ENCODE results near the gene SDCCAG8. TPM values are rescaled to one million over a fixed set of nuclear protein-coding genes. Genes with fewer than 3 reads are reported as not detected.

SDCCAG8 gene
- total and polyA plus RNA-seq, 4 donors, result 25.4 to 96.7 (median 48.2) TPM

GRCh38 chr1:243503155-243503554, 247.3 kb downstream of the SDCCAG8 start:
- ATAC-seq (ENCODE audit: insufficient read depth, low FRiP score) (no peak), DNase-seq (no peak)
- peaks cover 2 to 11% (median 3%) of the 10 kb centered on the region in 4 donors for H3K36me3 ChIP-seq (ENCODE audit: control insufficient read depth in 4 of 4, insufficient read depth in 4 of 4, low read length in 4 of 4)
- no peak overlapping the region for H3K27ac ChIP-seq (ENCODE audit: low read depth in 1 of 2, low read length in 1 of 2)
- WGBS, 2 donors, result 95 to 96% methylated on average over 8 of the region's 8 CpGs
- no peak overlapping the region for H3K4me3 ChIP-seq
- no peaks in the 10 kb centered on the region for H3K4me1 ChIP-seq (ENCODE audit: control insufficient read depth in 5 of 5, insufficient read depth in 5 of 5, low read length in 5 of 5)
- H3K9ac ChIP-seq (ENCODE audit: insufficient read depth in 1 of 2, low read length in 2 of 2), result no peak overlapping the region
- no peaks in the 10 kb centered on the region for H3K27me3 ChIP-seq (ENCODE audit: control insufficient read depth in 3 of 3, insufficient read depth in 3 of 3, low read length in 2 of 3)
- no peak for TF ChIP-seq CTCF (IDR thresholded peaks at IDR 0.05; ENCODE audit: control extremely low read depth, extremely low read depth)
- no peaks in the 10 kb centered on the region for H3K9me3 ChIP-seq (ENCODE audit: control insufficient read depth in 4 of 4, insufficient read depth in 3 of 4, low read length in 3 of 4)

GRCh38 chr1:243505986-243506689, 250.3 kb downstream of the SDCCAG8 start:
- no peak for TF ChIP-seq CTCF (IDR thresholded peaks at IDR 0.05; ENCODE audit: control extremely low read depth, extremely low read depth)
- ATAC-seq (ENCODE audit: insufficient read depth, low FRiP score), result no peak
- 72 to 85% methylated on average over 10 of the region's 10 CpGs for WGBS, 2 donors

GRCh38 chr1:243507001-243507671, 251.3 kb downstream of the SDCCAG8 start:
- Histone ChIP-seq H3K4me3 (no peak overlapping the region), H3K9me3 (ENCODE audit: control insufficient read depth in 4 of 4, insufficient read depth in 3 of 4, low read length in 3 of 4) (no peaks in the 10 kb centered on the region), H3K9ac (ENCODE audit: insufficient read depth in 1 of 2, low read length in 2 of 2) (no peak overlapping the region), H3K27ac (ENCODE audit: low read depth in 1 of 2, low read length in 1 of 2) (no peak overlapping the region), H3K27me3 (ENCODE audit: control insufficient read depth in 3 of 3, insufficient read depth in 3 of 3, low read length in 2 of 3) (no peaks in the 10 kb centered on the region), H3K36me3 (ENCODE audit: control insufficient read depth in 4 of 4, insufficient read depth in 4 of 4, low read length in 4 of 4) (peaks cover 2 to 11% (median 9%) of the 10 kb centered on the region in 4 donors), H3K4me1 (ENCODE audit: control insufficient read depth in 5 of 5, insufficient read depth in 5 of 5, low read length in 5 of 5) (no peaks in the 10 kb centered on the region)
- DNase-seq (no peak), ATAC-seq (ENCODE audit: insufficient read depth, low FRiP score) (no peak)
- WGBS, 2 donors, result 56 to 71% methylated on average over 5 of the region's 5 CpGs
- no peak for TF ChIP-seq CTCF (IDR thresholded peaks at IDR 0.05; ENCODE audit: control extremely low read depth, extremely low read depth)

More at GRCh38 chr1:243505986-243506689, 250.3 kb downstream of the SDCCAG8 start:
- no peak overlapping the region for H3K27ac ChIP-seq (ENCODE audit: low read depth in 1 of 2, low read length in 1 of 2)
- peaks cover 2 to 11% (median 9%) of the 10 kb centered on the region in 4 donors for H3K36me3 ChIP-seq (ENCODE audit: control insufficient read depth in 4 of 4, insufficient read depth in 4 of 4, low read length in 4 of 4)
- DNase-seq, result no peak
- no peaks in the 10 kb centered on the region for H3K27me3 ChIP-seq (ENCODE audit: control insufficient read depth in 3 of 3, insufficient read depth in 3 of 3, low read length in 2 of 3)
- H3K9ac ChIP-seq (ENCODE audit: insufficient read depth in 1 of 2, low read length in 2 of 2), result no peak overlapping the region
- no peaks in the 10 kb centered on the region for H3K9me3 ChIP-seq (ENCODE audit: control insufficient read depth in 4 of 4, insufficient read depth in 3 of 4, low read length in 3 of 4)
- no peaks in the 10 kb centered on the region for H3K4me1 ChIP-seq (ENCODE audit: control insufficient read depth in 5 of 5, insufficient read depth in 5 of 5, low read length in 5 of 5)
- H3K4me3 ChIP-seq, result no peak overlapping the region
